ENCODE measurements around the gene KCNG2. TPM values are rescaled to one million over a fixed set of nuclear protein-coding genes. Genes with fewer than 3 reads are reported as not detected.

The KCNG2 gene
- total and polyA plus RNA-seq, 2 of the 4 experiments (the other 2 are of a cell fraction) = not detected

- Histone ChIP-seq H3K4ac (ENCODE audit: low read depth, low read length) (no peak overlapping the region), H3K27ac (ENCODE audit: insufficient read depth, low read length) (no peak overlapping the region), H2AK9ac (replicated peaks; ENCODE audit: low read depth, low read length, poor library complexity) (no peak overlapping the region), H3K4me1 (ENCODE audit: control insufficient read depth, insufficient read depth, low read length) (peaks cover 13% of the 10 kb centered on the region), H3K18ac (ENCODE audit: low read depth, low read length) (no peak overlapping the region), H3K79me1 (ENCODE audit: low read depth in 1 of 2, low read length in 2 of 2) (no peaks in the 10 kb centered on the region), H4K8ac (ENCODE audit: low read depth in 2 of 2, low read length in 2 of 2) (no peak overlapping the region), H4K20me1 (ENCODE audit: insufficient read depth, low read length) (peaks cover 4% of the 10 kb centered on the region; the same call in 1 of the 2 replicates), H3K9ac (ENCODE audit: low read depth, low read length) (no peak overlapping the region), H2BK20ac (ENCODE audit: low read depth, low read length) (no peak overlapping the region), H3K9me3 (ENCODE audit: control insufficient read depth, insufficient read depth, low read length) (no peaks in the 10 kb centered on the region), H3K9me1 (ENCODE audit: insufficient read depth, low read length) (peaks cover 11% of the 10 kb centered on the region), H3K4me2 (ENCODE audit: low read depth, low read length) (no peak overlapping the region), H2BK5ac (ENCODE audit: low read depth, low read length, poor library complexity, severe bottlenecking) (no peak overlapping the region), H3K27me3 (ENCODE audit: control insufficient read depth, insufficient read depth, low read length) (peaks cover 30% of the 10 kb centered on the region), H2AFZ (replicated peaks; ENCODE audit: low read length, poor library complexity) (no peak overlapping the region), H4K5ac (ENCODE audit: low read depth, low read length) (no peak overlapping the region), H2BK15ac (ENCODE audit: low read depth, low read length) (no peak overlapping the region), H3K23ac (ENCODE audit: low read depth, low read length) (no peak overlapping the region), H3K4me3 (ENCODE audit: insufficient read depth, low read depth, low read length) (no peak overlapping the region), H3K36me3 (ENCODE audit: control insufficient read depth, insufficient read depth, low read length) (no peaks in the 10 kb centered on the region), H3K56ac (ENCODE audit: extremely low read depth, insufficient read depth, low read length) (no peak overlapping the region), H2BK120ac (ENCODE audit: low read depth, low read length) (no peak overlapping the region), H2AK5ac (ENCODE audit: low read depth, low read length) (0 out of 2 replicates have a peak overlapping the region, but pooled peaks have one; percentile 11), H3K14ac (replicated peaks; ENCODE audit: low read depth, low read length) (no peak overlapping the region), H4K91ac (ENCODE audit: insufficient read depth, low read depth, low read length) (no peak overlapping the region)
- in situ Hi-C loops (cut with MboI; ENCODE audit: low sequenced_read_pairs) (no loop called here), intact Hi-C loops (cut with micrococcal nuclease) (loop anchor here (5.0 kb wide), 2 partner anchors 156 to 171 kb away; partner anchors contain the start of gene SLC66A2), dilution Hi-C loops (cut with HindIII; ENCODE audit: low sequenced_read_pairs, unreplicated experiment) (no loop called here)
- TF ChIP-seq NFE2L2 (IDR thresholded peaks at IDR 0.05; ENCODE audit: low read depth, low read length) = no peak
- TF ChIP-seq, protein P1, sequence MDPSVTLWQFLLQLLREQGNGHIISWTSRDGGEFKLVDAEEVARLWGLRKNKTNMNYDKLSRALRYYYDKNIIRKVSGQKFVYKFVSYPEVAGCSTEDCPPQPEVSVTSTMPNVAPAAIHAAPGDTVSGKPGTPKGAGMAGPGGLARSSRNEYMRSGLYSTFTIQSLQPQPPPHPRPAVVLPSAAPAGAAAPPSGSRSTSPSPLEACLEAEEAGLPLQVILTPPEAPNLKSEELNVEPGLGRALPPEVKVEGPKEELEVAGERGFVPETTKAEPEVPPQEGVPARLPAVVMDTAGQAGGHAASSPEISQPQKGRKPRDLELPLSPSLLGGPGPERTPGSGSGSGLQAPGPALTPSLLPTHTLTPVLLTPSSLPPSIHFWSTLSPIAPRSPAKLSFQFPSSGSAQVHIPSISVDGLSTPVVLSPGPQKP (IDR thresholded peaks at IDR 0.05; ENCODE audit: borderline replicate concordance, low read depth, low read length) = no peak
- TF ChIP-seq SMC3 (IDR thresholded peaks at IDR 0.05; ENCODE audit: low read depth, low read length) = no peak
- TF ChIP-seq, protein P2, sequence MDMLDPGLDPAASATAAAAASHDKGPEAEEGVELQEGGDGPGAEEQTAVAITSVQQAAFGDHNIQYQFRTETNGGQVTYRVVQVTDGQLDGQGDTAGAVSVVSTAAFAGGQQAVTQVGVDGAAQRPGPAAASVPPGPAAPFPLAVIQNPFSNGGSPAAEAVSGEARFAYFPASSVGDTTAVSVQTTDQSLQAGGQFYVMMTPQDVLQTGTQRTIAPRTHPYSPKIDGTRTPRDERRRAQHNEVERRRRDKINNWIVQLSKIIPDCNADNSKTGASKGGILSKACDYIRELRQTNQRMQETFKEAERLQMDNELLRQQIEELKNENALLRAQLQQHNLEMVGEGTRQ (IDR thresholded peaks at IDR 0.05; ENCODE audit: low read depth, low read length) = no peak
- no peak for TF ChIP-seq BHLHE40 (IDR thresholded peaks at IDR 0.05; ENCODE audit: low read depth, low read length)
- no peak for TF ChIP-seq RFX5 (IDR thresholded peaks at IDR 0.05; ENCODE audit: low read depth, low read length)
- TF ChIP-seq CHD1 (IDR thresholded peaks at IDR 0.05; ENCODE audit: low read depth, low read length) = no peak
- TF ChIP-seq MAZ (IDR thresholded peaks at IDR 0.05; ENCODE audit: borderline replicate concordance, low read depth, low read length) = no peak
- no peak for TF ChIP-seq POLR2A (IDR thresholded peaks at IDR 0.05; ENCODE audit: low read depth, low read length)
- TF ChIP-seq, protein P3, sequence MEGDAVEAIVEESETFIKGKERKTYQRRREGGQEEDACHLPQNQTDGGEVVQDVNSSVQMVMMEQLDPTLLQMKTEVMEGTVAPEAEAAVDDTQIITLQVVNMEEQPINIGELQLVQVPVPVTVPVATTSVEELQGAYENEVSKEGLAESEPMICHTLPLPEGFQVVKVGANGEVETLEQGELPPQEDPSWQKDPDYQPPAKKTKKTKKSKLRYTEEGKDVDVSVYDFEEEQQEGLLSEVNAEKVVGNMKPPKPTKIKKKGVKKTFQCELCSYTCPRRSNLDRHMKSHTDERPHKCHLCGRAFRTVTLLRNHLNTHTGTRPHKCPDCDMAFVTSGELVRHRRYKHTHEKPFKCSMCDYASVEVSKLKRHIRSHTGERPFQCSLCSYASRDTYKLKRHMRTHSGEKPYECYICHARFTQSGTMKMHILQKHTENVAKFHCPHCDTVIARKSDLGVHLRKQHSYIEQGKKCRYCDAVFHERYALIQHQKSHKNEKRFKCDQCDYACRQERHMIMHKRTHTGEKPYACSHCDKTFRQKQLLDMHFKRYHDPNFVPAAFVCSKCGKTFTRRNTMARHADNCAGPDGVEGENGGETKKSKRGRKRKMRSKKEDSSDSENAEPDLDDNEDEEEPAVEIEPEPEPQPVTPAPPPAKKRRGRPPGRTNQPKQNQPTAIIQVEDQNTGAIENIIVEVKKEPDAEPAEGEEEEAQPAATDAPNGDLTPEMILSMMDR (conservative IDR thresholded peaks at IDR 0.05; ENCODE audit: low read depth, low read length) = no peak
- no peak for TF ChIP-seq RCOR1 (IDR thresholded peaks at IDR 0.05; ENCODE audit: insufficient replicate concordance, low read length)
- CTCF ChIA-PET = no interaction called here
- 20% methylated on average over 1 of the region's 7 CpGs; no CpG with 5 or more reads in 1 of the 2 experiments for WGBS, 2 experiments (ENCODE audit: extremely low coverage in 2 of 2, insufficient read length in 1 of 2)
- no peak for ATAC-seq (ENCODE audit: low read depth)
- no peak for DNase-seq
- POLR2A ChIA-PET (ENCODE audit: unreplicated experiment) = no interaction called here
- BruUV-seq (replicated peaks) = no TSS peak
These were observed 1.7 kb upstream of the KCNG2 start for GRCh38 chr18:79796016-79796415.

All from IMR-90 (cell line).